GM12878 (cell line): ENCODE results near the gene UBE3C. TPM values are rescaled to one million over a fixed set of nuclear protein-coding genes. Genes with fewer than 3 reads are reported as not detected.

Experiments
- ATAC-seq: fragments of 200-7000 bp; cut with Tn5 transposase; 3 replicates; pipeline ENCODE4 v1.9.1; 2020; ENCODE audit warnings: mild to moderate bottlenecking, moderate library complexity
- BruUV-seq: library from RNA; stranded (reverse); fragments of 400-500 nt; replicated peaks from 2 replicates; lab custom pipeline; 2021; lab: Mats Ljungman, UMichigan
- CTCF ChIA-PET: fragments of 300-600 bp; sonication (Branson Sonifier 250); formaldehyde crosslinking; extraction: SDS; loops from one replicate; lab custom pipeline; 2021; ENCODE audit warnings: inconsistent platforms; lab: Yijun Ruan, JAX
- POLR2A ChIA-PET: fragments of 350-600 bp; formaldehyde crosslinking; extraction: SDS; loops from one replicate; lab custom pipeline; 2021; ENCODE audit warnings: inconsistent platforms; lab: Charles Lee
- RAD21 ChIA-PET: fragments of 300-600 bp; sonication (Branson Sonifier 250); formaldehyde crosslinking; loops from one replicate; lab custom pipeline; 2023; ENCODE audit warnings: antibody characterized with exemption; ENCODE audit not compliant: unreplicated experiment; lab: Charles Lee
- SMC1A ChIA-PET: fragments of 300-600 bp; sonication (Branson Sonifier 250); formaldehyde crosslinking; loops from one replicate; lab custom pipeline; 2023; ENCODE audit not compliant: unreplicated experiment, uncharacterized antibody; lab: Charles Lee
- DNase-seq: peaks from one replicate; pipeline ENCODE4 v3.0.0-alpha.2; 2011; ENCODE audit warnings: low read depth, low spot score
- FAIRE-seq: peaks from 3 replicates; lab custom pipeline; 2011; peaks lifted over from hg19 to GRCh38; lab: Jason Lieb, UNC
- H2AFZ ChIP-seq: 2 replicates; pipeline ENCODE4 v1.6.0; 2011; ENCODE audit warnings: low read depth, low read length, control low read depth; ENCODE audit not compliant: control insufficient read depth
- H3K27ac ChIP-seq: 2 replicates; pipeline ENCODE4 v1.5.1; 2011; ENCODE audit warnings: control low read depth; ENCODE audit not compliant: control insufficient read depth, insufficient read depth
- H3K27me3 ChIP-seq, 2 experiments: replicated peaks in 1 of 2; 2 replicates each; pipeline versions ENCODE4 v1.6.0 to v1.6.1; 2011; ENCODE audit warnings: low read length in 1 of 2; ENCODE audit not compliant: control insufficient read depth in 2 of 2, insufficient read depth in 2 of 2
- H3K36me3 ChIP-seq, 2 experiments: 2 replicates each; pipeline ENCODE4 v1.5.1; 2011; ENCODE audit warnings: low read length in 1 of 2; ENCODE audit not compliant: control insufficient read depth in 2 of 2, insufficient read depth in 2 of 2
- H3K4me1 ChIP-seq: 2 replicates; pipeline ENCODE4 v1.6.1; 2011; ENCODE audit warnings: mild to moderate bottlenecking, low read length, moderate library complexity, mixed read lengths; ENCODE audit not compliant: control insufficient read depth, insufficient read depth
- H3K4me2 ChIP-seq: 2 replicates; pipeline ENCODE4 v1.6.0; 2011; ENCODE audit warnings: control low read depth; ENCODE audit not compliant: control insufficient read depth, insufficient read depth
- H3K4me3 ChIP-seq: fragments of 200-600 bp; sonication (generic); 2 replicates; pipeline ENCODE4 v1.5.1; 2016
- H3K79me2 ChIP-seq: 2 replicates; pipeline ENCODE4 v1.6.0; 2011; ENCODE audit warnings: low read length; ENCODE audit not compliant: control insufficient read depth, insufficient read depth
- H3K9ac ChIP-seq: 2 replicates; pipeline ENCODE4 v1.8.0; 2011; ENCODE audit warnings: low read length, control low read depth, mixed read lengths; ENCODE audit not compliant: control insufficient read depth, insufficient read depth
- H3K9me3 ChIP-seq: replicated peaks from 3 replicates; pipeline ENCODE4 v1.5.1; 2011; ENCODE audit warnings: mild to moderate bottlenecking, low read length; ENCODE audit not compliant: control insufficient read depth, insufficient read depth
- H4K20me1 ChIP-seq: 2 replicates; pipeline ENCODE4 v1.6.0; 2011; ENCODE audit not compliant: control insufficient read depth, insufficient read depth
- ZNF687 ChIP-seq: fragments of 450-650 bp; IDR thresholded peaks from 2 replicates; pipeline ENCODE4 v1.6.1; 2017; ENCODE audit warnings: mild to moderate bottlenecking, moderate library complexity
- WGBS: methylation state at CpG from one replicate; pipeline ENCODE4 v1.1.6; 2016; ENCODE audit warnings: low lambda C conversion rate; ENCODE audit not compliant: insufficient replicate concordance, insufficient coverage; ENCODE audit errors: missing lambda C conversion rate; 5-methylcytosine and 5-hydroxymethylcytosine counted together
- in situ Hi-C: fragments of 300-500 bp; cut with MboI; formaldehyde crosslinking; loops from 9 replicates; pipeline ENCODE4 v1.14.3; 2018; ENCODE audit warnings: mixed read lengths
- intact Hi-C: fragments of 100-400 bp; cut with micrococcal nuclease; formaldehyde crosslinking; loops from one replicate; pipeline ENCODE4 v1.14.2; 2022; ENCODE audit not compliant: unreplicated experiment
- polyA plus RNA-seq, 11 experiments: library from polyadenylated mRNA; depleted of rRNA in 4 of 11; unstranded in 6 of 11; stranded (reverse) in 5 of 11; fragments of >200 nt; fragmentation: Nextera tagmentation in 4 of 11; fragmentation: Illumina TruSeq in 1 of 11; extraction: Ambion mirVana in 4 of 11; extraction: Trizol in 1 of 11; gene quantifications; 1 replicate in 1 of 11; 2 replicates in 10 of 11; pipeline versions ENCODE4 v1.2.1 to v1.2.3, GENCODE V29; 2011 to 2016; ENCODE audit warnings: inconsistent platforms in 2 of 11, missing spikeins in 2 of 11, low read depth in 1 of 11
- total RNA-seq, 4 experiments: library from RNA; depleted of rRNA in 3 of 4; stranded (reverse); fragments of >200 nt in 3 of 4; fragmentation: Illumina TruSeq in 1 of 4; extraction: Trizol in 1 of 4; gene quantifications; 2 replicates each; pipeline versions ENCODE4 v1.2.1 to v1.2.3, GENCODE V29; 2013 to 2021

Gene UBE3C
- total and polyA plus RNA-seq, 10 of the 15 experiments (the other 5 are each of a cell fraction or from before 2014, with no cell fraction given), result 7.9 to 65.9 (median 45.2) TPM

GRCh38 chr7:157263156-157263555 is 124.4 kb downstream of the UBE3C start:
- peaks cover 9 to 30% of the 10 kb centered on the region in 2 experiments for H3K36me3 ChIP-seq
- in situ Hi-C loops, result loop anchor here (25.0 kb wide), 1 partner anchor 1451 kb away; the partner anchor contains the start of gene SHH

More at GRCh38 chr7:157263156-157263555, 124.4 kb downstream of the UBE3C start:
- ChIA-PET CTCF (no interaction called here), RAD21 (no interaction called here), POLR2A (no interaction called here), SMC1A (no interaction called here)
- Histone ChIP-seq H3K79me2 (no peaks in the 10 kb centered on the region), H3K4me1 (no peaks in the 10 kb centered on the region), H3K9ac (no peak overlapping the region), H4K20me1 (no peaks in the 10 kb centered on the region), H3K9me3 (no peaks in the 10 kb centered on the region), H3K27ac (no peak overlapping the region), H3K4me2 (no peak overlapping the region), H3K27me3 (no peaks in the 10 kb centered on the region), H3K4me3 (no peak overlapping the region), H2AFZ (no peak overlapping the region)
- TF ChIP-seq ZNF687, result no peak
- intact Hi-C loops, result no loop called here
- 97% methylated on average over 23 of the region's 23 CpGs for WGBS
- no TSS peak for BruUV-seq
- ATAC-seq (no peak), DNase-seq (no peak), FAIRE-seq (no peak)
